IPS-20b (cell line): ENCODE results near the gene SUDS3.
"Not testable (repeated sequence)": the region's sequence is repeated elsewhere in the genome, so short reads cannot be mapped to it uniquely, and the experiment has no call there.

Source experiments
- H3K27ac ChIP-seq: one replicate; pipeline ENCODE4 v1.5.1; 2013; ENCODE audit warnings: low read length
- H3K27me3 ChIP-seq: 2 replicates; pipeline ENCODE4 v1.6.1; 2013; ENCODE audit warnings: mild to moderate bottlenecking, low read length, inconsistent platforms; ENCODE audit not compliant: insufficient read depth
- H3K36me3 ChIP-seq: 2 replicates; pipeline ENCODE4 v1.6.1; 2013; ENCODE audit warnings: low read depth, mild to moderate bottlenecking, inconsistent platforms, low read length, moderate library complexity; ENCODE audit not compliant: insufficient read depth
- H3K4me1 ChIP-seq: 2 replicates; pipeline ENCODE4 v1.6.1; 2013; ENCODE audit warnings: mild to moderate bottlenecking, control low read depth, inconsistent platforms, low read length, moderate library complexity; ENCODE audit not compliant: insufficient read depth
- H3K4me3 ChIP-seq: 2 replicates; pipeline ENCODE4 v1.5.1; 2013; ENCODE audit warnings: mild to moderate bottlenecking, low read length, inconsistent platforms
- H3K9ac ChIP-seq: 2 replicates; pipeline ENCODE4 v1.6.1; 2013; ENCODE audit warnings: low read depth, mild to moderate bottlenecking, inconsistent platforms, low read length, moderate library complexity
- H3K9me3 ChIP-seq: 2 replicates; pipeline ENCODE4 v1.6.1; 2013; ENCODE audit warnings: mild to moderate bottlenecking, low read depth, low read length, inconsistent platforms; ENCODE audit not compliant: insufficient read depth

The SUDS3 gene

DNA sequence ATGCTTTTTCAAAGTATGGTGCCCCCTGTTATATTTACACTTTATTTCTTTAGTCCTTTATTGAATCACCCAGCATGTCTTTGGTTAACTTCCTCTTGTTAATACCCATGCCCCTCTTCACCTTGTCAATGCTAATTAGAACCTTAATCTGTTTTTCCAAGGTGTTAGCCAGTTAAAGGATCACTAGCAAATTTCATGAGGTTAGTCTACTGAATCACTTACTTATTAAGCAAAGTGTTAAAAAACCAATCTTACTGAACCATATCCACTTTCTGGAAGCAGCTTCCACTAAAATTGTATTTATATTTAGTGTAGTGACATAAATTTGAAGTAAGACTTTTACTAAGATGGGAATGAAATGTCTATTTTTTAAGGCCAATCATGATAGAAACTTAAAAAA, 31.5 kb upstream of the SUDS3 start:
- peaks cover 11% of the 10 kb centered on the region; the same call in 1 of the 2 replicates for H3K4me1 ChIP-seq
- H3K36me3 ChIP-seq = no peaks in the 10 kb centered on the region
- no peaks in the 10 kb centered on the region for H3K27me3 ChIP-seq
- H3K27ac ChIP-seq = no peak overlapping the region
- H3K4me3 ChIP-seq = peak overlapping the region; percentile 32; the same call in 1 of the 2 replicates
- H3K9ac ChIP-seq = no peak overlapping the region
- no peaks in the 10 kb centered on the region for H3K9me3 ChIP-seq

- Histone ChIP-seq H3K4me1 (peaks cover 11% of the 10 kb centered on the region; the same call in 1 of the 2 replicates), H3K36me3 (no peaks in the 10 kb centered on the region), H3K27me3 (no peaks in the 10 kb centered on the region), H3K27ac (no peak overlapping the region), H3K9me3 (no peaks in the 10 kb centered on the region), H3K9ac (no peak overlapping the region), H3K4me3 (no peak overlapping the region)
Measured at GRCh38 chr12:118345355-118345754, 31.0 kb upstream of the SUDS3 start.

DNA sequence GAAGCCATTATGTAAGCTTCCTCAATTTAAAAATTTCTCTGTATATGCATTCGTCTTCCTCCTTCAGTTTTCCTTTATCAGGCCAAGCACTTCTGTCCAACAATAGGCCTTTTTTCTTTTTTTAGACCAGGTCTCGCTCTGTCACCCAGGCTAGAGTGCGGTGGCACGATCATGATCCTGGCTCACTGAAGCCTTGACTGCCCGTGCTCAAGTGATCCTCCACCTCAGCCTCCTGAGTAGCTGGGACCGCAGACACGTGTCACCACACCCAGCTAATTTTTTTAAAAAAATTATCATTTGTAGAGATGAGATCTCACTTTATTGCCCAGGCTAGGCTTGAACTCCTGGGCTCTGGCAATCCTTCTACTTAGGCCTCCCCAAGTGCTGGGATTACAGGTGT, 29.5 kb upstream of the SUDS3 start:
- Histone ChIP-seq H3K9me3 (no peaks in the 10 kb centered on the region), H3K27ac (no peak overlapping the region), H3K4me1 (peaks cover 11% of the 10 kb centered on the region; the same call in 1 of the 2 replicates), H3K36me3 (no peaks in the 10 kb centered on the region), H3K9ac (no peak overlapping the region), H3K27me3 (no peaks in the 10 kb centered on the region), H3K4me3 (no peak overlapping the region)

GRCh38 chr12:118347916-118348315, 28.4 kb upstream of the SUDS3 start:
- H3K4me1 ChIP-seq = peaks cover 11% of the 10 kb centered on the region; the same call in 1 of the 2 replicates
- H3K36me3 ChIP-seq = no peaks in the 10 kb centered on the region
- H3K9ac ChIP-seq = no peak overlapping the region
- no peaks in the 10 kb centered on the region for H3K9me3 ChIP-seq
- H3K27ac ChIP-seq = no peak overlapping the region
- H3K4me3 ChIP-seq = no peak overlapping the region
- H3K27me3 ChIP-seq = no peaks in the 10 kb centered on the region

GRCh38 chr12:118350908-118351559, 25.3 kb upstream of the SUDS3 start:
- no peak overlapping the region for H3K27ac ChIP-seq
- H3K4me3 ChIP-seq = no peak overlapping the region
- no peaks in the 10 kb centered on the region for H3K36me3 ChIP-seq
- no peak overlapping the region for H3K9ac ChIP-seq
- H3K4me1 ChIP-seq = no peaks in the 10 kb centered on the region
- no peaks in the 10 kb centered on the region for H3K9me3 ChIP-seq
- no peaks in the 10 kb centered on the region for H3K27me3 ChIP-seq

DNA sequence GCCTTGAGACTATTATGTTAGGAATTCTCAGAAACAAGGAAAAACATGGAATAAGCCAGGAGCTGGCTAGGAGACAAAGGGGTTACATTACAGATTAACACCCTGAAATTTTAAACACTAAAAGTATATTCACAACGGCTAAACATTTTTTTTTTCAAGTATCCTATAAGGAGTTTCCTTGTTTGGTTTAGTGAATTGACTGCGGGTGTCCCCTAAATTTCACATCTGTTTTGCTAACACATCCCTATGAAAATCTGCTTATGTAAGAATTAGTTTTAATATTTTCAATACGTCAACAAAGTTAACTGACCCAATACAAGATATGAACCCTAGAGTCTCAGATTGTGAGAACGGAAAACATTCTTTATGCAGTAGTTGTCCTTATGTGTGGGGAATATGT, 22.6 kb upstream of the SUDS3 start:
- H3K27ac ChIP-seq = no peak overlapping the region
- no peaks in the 10 kb centered on the region for H3K27me3 ChIP-seq
- H3K4me1 ChIP-seq = no peaks in the 10 kb centered on the region
- H3K4me3 ChIP-seq = no peak overlapping the region
- no peaks in the 10 kb centered on the region for H3K9me3 ChIP-seq
- H3K9ac ChIP-seq = no peak overlapping the region
- H3K36me3 ChIP-seq = no peaks in the 10 kb centered on the region

DNA sequence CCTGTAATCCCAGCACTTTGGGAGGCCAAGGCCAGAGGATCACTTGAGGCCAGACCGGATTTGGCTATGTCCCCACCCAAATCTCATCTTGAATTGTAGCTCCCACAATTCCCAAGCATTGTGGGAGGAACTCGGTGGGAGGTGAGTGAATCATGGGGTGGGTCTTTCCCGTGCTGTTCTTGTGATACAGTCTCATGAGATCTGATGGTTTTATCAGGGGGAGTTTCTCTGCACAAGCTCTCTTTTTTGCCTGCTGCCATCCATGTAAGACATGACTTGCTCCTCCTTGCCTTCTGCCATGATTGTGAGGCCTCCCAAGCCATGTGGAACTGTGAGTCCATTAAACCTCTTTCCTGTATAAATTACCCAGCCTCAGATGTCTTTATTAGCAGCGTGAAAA, 21.9 kb upstream of the SUDS3 start:
- not testable (repeated sequence) for H3K27ac ChIP-seq, H3K9me3 ChIP-seq, H3K4me1 ChIP-seq

GRCh38 chr12:118354903-118355302, 21.5 kb upstream of the SUDS3 start:
- Histone ChIP-seq H3K4me3 (no peak overlapping the region), H3K27ac (no peak overlapping the region), H3K36me3 (no peaks in the 10 kb centered on the region)

More for the DNA sequence above, 21.9 kb upstream of the SUDS3 start:
- not testable (repeated sequence) for H3K27me3 ChIP-seq, H3K4me3 ChIP-seq, H3K9ac ChIP-seq, H3K36me3 ChIP-seq

DNA sequence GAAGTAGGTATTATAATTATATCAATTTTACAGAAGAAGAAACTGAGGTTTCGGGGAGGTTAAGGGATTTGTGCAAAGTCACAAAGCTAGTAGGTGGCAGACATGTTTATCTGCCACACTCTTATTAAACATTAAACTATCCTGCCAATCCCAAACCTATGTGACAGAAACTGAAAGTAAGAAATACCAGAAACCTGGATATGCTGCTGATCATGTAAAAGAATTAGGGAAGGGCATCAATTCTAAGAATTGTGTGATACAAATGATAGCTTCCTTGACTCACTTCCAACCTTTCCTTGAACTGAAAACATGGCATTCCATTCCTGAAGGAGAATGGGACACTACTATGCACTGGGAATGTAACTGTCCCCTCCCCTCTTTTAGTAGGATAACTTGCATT, 20.5 kb upstream of the SUDS3 start:
- H3K4me1 ChIP-seq = 0 out of 2 replicates have a peak, but pooled peaks cover 3% of the 10 kb centered on the region
- no peak overlapping the region for H3K9ac ChIP-seq
- H3K4me3 ChIP-seq = no peak overlapping the region
- H3K27ac ChIP-seq = no peak overlapping the region
- H3K9me3 ChIP-seq = no peaks in the 10 kb centered on the region
- H3K36me3 ChIP-seq = no peaks in the 10 kb centered on the region
- no peaks in the 10 kb centered on the region for H3K27me3 ChIP-seq

More at GRCh38 chr12:118354903-118355302, 21.5 kb upstream of the SUDS3 start:
- H3K27me3 ChIP-seq = no peaks in the 10 kb centered on the region
- no peaks in the 10 kb centered on the region for H3K9me3 ChIP-seq
- H3K4me1 ChIP-seq = 0 out of 2 replicates have a peak, but pooled peaks cover 3% of the 10 kb centered on the region
- H3K9ac ChIP-seq = no peak overlapping the region

DNA sequence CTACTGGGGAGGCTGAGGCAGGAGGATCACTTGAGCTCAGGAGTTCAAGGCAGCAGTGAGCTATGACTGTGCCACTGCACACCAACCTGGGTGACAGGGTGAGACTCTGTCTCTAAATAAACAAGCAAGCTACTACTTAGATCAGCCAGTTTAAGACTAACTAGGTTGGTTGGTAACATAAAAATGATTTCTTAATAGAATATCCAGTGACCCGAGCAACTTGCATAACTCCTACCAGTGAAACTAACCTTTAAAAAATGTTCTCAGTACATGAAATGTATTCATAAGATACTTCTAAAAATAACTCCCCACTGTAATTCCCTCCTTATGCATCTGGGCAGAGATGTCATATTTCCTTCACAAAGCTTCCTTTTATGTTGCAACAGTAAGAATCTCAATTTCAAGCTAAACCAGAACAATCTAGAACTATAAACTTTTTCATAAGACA, 19.5 kb upstream of the SUDS3 start:
- Histone ChIP-seq H3K27me3 (no peaks in the 10 kb centered on the region), H3K36me3 (no peaks in the 10 kb centered on the region), H3K4me1 (0 out of 2 replicates have a peak, but pooled peaks cover 3% of the 10 kb centered on the region), H3K9ac (no peak overlapping the region), H3K9me3 (no peaks in the 10 kb centered on the region), H3K4me3 (no peak overlapping the region), H3K27ac (no peak overlapping the region)

DNA sequence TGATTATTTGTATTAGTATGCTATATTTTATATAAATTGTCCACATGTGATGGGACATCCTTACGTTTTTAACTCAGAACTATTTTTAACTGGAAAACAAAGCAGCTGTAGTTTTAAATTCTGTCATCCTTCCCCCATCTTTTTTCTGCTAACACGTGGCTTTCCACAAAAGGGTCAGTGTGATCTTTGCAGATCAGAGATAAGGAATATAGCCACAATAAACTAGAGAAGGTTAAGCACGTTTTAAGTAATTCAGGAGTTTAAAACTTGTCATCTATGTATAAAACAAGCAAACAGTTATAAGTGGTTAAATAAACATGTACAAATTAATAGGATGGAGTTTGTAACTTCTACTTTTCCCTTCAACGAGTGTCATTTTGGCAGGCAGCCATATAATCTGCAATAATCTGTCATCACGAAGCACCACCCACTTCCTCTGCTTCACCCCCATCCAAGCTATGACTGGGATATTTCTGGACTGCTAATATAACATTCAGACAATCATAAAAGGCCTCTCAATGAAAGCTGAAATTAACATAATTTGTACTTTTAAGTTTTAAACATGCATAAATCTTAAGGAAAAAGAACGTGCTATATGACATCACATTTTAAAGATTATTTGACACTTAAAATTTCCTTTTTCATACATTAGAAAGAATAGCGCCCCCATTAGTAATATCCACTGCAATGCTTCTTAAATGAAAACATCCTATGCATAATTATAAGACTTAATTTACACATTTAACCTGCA, 18.9 kb upstream of the SUDS3 start:
- H3K9ac ChIP-seq = no peak overlapping the region
- no peaks in the 10 kb centered on the region for H3K36me3 ChIP-seq
- H3K27me3 ChIP-seq = no peaks in the 10 kb centered on the region
- no peak overlapping the region for H3K27ac ChIP-seq
- H3K4me3 ChIP-seq = no peak overlapping the region
- 0 out of 2 replicates have a peak, but pooled peaks cover 3% of the 10 kb centered on the region for H3K4me1 ChIP-seq
- no peaks in the 10 kb centered on the region for H3K9me3 ChIP-seq

- H3K4me1 ChIP-seq = 0 out of 2 replicates have a peak, but pooled peaks cover 3% of the 10 kb centered on the region
- H3K4me3 ChIP-seq = no peak overlapping the region
- H3K9ac ChIP-seq = no peak overlapping the region
- H3K9me3 ChIP-seq = no peaks in the 10 kb centered on the region
- H3K27ac ChIP-seq = no peak overlapping the region
- no peaks in the 10 kb centered on the region for H3K27me3 ChIP-seq
- no peaks in the 10 kb centered on the region for H3K36me3 ChIP-seq
Measured at GRCh38 chr12:118358008-118358359, 18.4 kb upstream of the SUDS3 start.
